ENCODE results near the gene RANBP9.
A peak's percentile ranks its signal among the peaks of the same experiment; 100 is the strongest.

RANBP9 gene

DNA sequence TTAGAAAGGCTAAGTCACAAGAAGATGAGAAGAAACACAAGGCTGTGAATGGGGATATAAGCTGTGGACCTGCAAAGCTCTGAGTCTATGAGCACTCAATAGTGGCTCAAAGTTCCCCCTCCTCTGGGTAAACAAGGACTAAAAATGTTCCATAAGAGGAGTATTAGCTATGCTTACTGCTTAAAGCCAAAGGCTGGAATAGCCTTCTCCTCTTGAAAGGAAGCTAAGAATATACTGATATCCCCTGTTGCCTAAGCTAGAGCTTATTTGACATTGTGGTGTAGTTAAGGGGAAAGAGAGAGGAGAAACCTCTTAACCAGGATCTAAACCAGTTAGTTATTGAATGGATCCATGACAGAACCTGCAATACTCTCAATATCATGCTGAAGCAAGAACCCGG, 50.7 kb downstream of the RANBP9 start:
- no peak for TF ChIP-seq CTCF (IDR thresholded peaks at IDR 0.05; ENCODE audit: low read length, missing control alignments)
- no peak overlapping the region for H3K4me3 ChIP-seq (replicated peaks; ENCODE audit: low read depth, low read length)
- DNase-seq (ENCODE audit: low read depth), result no peak

DNA sequence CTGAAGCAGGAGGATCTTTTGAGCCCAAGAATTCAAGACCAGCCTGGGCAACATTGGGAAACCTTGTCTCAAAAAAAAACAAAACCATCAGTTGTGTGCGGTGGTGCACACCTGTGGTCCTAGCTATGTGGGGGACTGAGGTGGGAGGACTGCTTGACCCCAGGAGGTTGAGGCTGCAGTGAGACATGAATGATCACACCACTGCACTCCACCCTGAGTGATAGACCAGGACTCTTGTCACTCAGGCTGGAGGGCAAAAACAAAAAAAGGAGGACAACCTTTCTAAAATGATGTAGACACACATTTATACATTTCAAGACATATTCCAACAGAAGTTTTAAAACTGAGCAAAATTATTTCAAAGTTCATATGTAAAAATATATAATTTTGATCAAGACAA, 51.4 kb downstream of the RANBP9 start:
- TF ChIP-seq CTCF (IDR thresholded peaks at IDR 0.05; ENCODE audit: low read length, missing control alignments), result no peak
- no peak overlapping the region for H3K4me3 ChIP-seq (replicated peaks; ENCODE audit: low read depth, low read length)
- DNase-seq (ENCODE audit: low read depth), result no peak

GRCh38 chr6:13655700-13656099, 55.9 kb downstream of the RANBP9 start:
- no peak overlapping the region for H3K4me3 ChIP-seq (replicated peaks; ENCODE audit: low read depth, low read length)
- no peak for TF ChIP-seq CTCF (IDR thresholded peaks at IDR 0.05; ENCODE audit: low read length, missing control alignments)
- no peak for DNase-seq (ENCODE audit: low read depth)

- no peak overlapping the region for H3K4me3 ChIP-seq (replicated peaks; ENCODE audit: low read depth, low read length)
- peak; percentile 21 for DNase-seq (ENCODE audit: low read depth)
- TF ChIP-seq CTCF (IDR thresholded peaks at IDR 0.05; ENCODE audit: low read length, missing control alignments), result no peak
Observed at GRCh38 chr6:13654496-13654895, 57.1 kb downstream of the RANBP9 start.

DNA sequence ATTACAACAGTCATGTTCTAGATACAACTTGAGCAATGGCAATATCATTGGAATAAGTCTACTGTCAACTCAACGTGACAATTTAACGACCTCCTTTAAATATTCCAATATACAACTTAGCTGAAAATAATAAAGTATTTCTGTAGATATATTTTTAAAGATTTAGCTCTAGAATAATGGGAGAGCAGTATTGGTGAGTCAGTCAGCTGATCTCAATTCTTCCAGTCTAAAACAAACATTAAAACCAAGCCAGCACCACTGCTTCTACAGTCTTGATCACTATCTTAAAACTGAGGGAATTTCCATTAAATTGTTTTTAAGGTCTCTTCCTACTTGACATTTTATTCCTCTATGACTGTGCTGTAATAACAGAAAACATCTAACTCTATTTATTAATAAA, 58.3 kb downstream of the RANBP9 start:
- TF ChIP-seq CTCF (IDR thresholded peaks at IDR 0.05; ENCODE audit: low read length, missing control alignments), result no peak
- no peak overlapping the region for H3K4me3 ChIP-seq (replicated peaks; ENCODE audit: low read depth, low read length)
- peak; percentile 43 for DNase-seq (ENCODE audit: low read depth)

DNA sequence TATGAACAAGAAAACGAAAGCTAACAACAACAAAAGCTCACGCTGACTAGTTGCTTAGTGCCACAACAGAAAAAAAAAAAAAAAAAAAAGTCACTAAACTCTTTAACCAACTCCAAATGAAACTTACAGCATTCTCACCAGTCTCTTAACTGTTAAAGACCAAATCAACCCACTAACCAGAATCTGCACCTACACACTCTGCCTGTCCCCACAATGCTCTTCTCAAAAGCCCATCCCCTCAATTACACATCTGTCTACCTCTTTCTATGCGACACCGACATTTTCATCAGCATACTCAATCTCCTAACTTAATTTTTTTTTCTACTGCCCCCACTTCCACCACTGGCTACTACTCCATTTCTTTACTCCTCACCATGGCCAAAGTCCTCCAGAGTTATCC, 62.2 kb downstream of the RANBP9 start:
- no peak for TF ChIP-seq CTCF (IDR thresholded peaks at IDR 0.05; ENCODE audit: low read length, missing control alignments)
- H3K4me3 ChIP-seq (replicated peaks; ENCODE audit: low read depth, low read length), result no peak overlapping the region
- DNase-seq (ENCODE audit: low read depth), result no peak

DNA sequence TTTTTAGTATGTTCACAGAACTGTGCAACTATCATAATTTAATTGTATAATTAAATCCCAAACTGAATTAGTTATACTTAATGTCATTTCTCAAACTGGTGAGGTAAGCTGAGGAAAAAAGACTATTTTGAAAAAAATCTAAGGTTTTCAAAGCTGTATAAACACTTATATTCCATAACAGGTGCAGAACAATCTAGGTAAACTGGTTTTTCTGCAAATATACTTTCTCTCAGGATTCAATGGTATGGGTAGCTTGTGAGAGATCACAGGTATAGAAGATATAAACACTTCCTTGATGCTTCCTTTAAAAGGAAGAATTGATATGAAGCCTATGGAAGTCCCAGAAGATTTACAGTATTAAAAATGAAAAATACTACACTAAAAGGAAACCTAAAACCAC, 62.8 kb downstream of the RANBP9 start:
- no peak overlapping the region for H3K4me3 ChIP-seq (replicated peaks; ENCODE audit: low read depth, low read length)
- no peak for DNase-seq (ENCODE audit: low read depth)
- no peak for TF ChIP-seq CTCF (IDR thresholded peaks at IDR 0.05; ENCODE audit: low read length, missing control alignments)
